SU-DHL-6 (cell line): Measurements from ENCODE around the gene COL23A1.

Experiments
- H2AFZ ChIP-seq: fragments of 200-600 bp; sonication (generic); 2 replicates; pipeline ENCODE4 v1.6.1; 2014; ENCODE audit warnings: low read depth, mild to moderate bottlenecking, moderate library complexity, mixed read lengths, antibody characterized with exemption, low read length; ENCODE audit not compliant: severe bottlenecking
- H3F3A ChIP-seq: fragments of 200-600 bp; shearing (Covaris generic); 2 replicates; pipeline ENCODE4 v1.6.0; 2016; ENCODE audit warnings: antibody characterized with exemption, mild to moderate bottlenecking; ENCODE audit not compliant: insufficient read depth
- H3K27ac ChIP-seq: fragments of 200-600 bp; sonication (generic); 2 replicates; pipeline ENCODE4 v1.5.1; 2016; ENCODE audit warnings: low read depth, mild to moderate bottlenecking, low read length, moderate library complexity, mixed read lengths
- H3K27me3 ChIP-seq: fragments of 200-600 bp; sonication (generic), shearing (Covaris generic); 2 replicates; pipeline ENCODE4 v1.6.0; 2014; ENCODE audit warnings: mild to moderate bottlenecking, low read length
- H3K36me3 ChIP-seq: fragments of 200-600 bp; sonication (generic); 2 replicates; pipeline ENCODE4 v1.6.1; 2014; ENCODE audit warnings: mild to moderate bottlenecking, low read length, mixed read lengths
- H3K4me2 ChIP-seq: fragments of 300-600, 200-600 bp; shearing (Covaris generic), sonication (generic); 2 replicates; pipeline ENCODE4 v1.6.0; 2014; ENCODE audit warnings: low read length, low read depth, mild to moderate bottlenecking; ENCODE audit not compliant: poor library complexity, severe bottlenecking
- H3K4me3 ChIP-seq: fragments of 200-600 bp; sonication (generic); 2 replicates; pipeline ENCODE4 v1.5.1; 2014; ENCODE audit warnings: antibody characterized with exemption, low read length, mild to moderate bottlenecking, mixed read lengths; ENCODE audit not compliant: insufficient read depth, poor library complexity, severe bottlenecking
- H3K79me2 ChIP-seq: fragments of 200-600 bp; sonication (generic); 2 replicates; pipeline ENCODE4 v1.6.1; 2014; ENCODE audit warnings: mild to moderate bottlenecking, low read length, moderate library complexity; ENCODE audit not compliant: insufficient read depth
- H3K9ac ChIP-seq: fragments of 200-600 bp; sonication (generic); 2 replicates; pipeline ENCODE4 v1.7.0; 2014; ENCODE audit warnings: mild to moderate bottlenecking, low read length
- H3K9me2 ChIP-seq: fragments of 200-600 bp; sonication (generic); replicated peaks from 2 replicates; pipeline ENCODE4 v1.6.1; 2014; ENCODE audit warnings: low read length; ENCODE audit not compliant: insufficient read depth
- H3K9me3 ChIP-seq: fragments of 200-600 bp; sonication (generic); 2 replicates; pipeline ENCODE4 v1.6.1; 2014; ENCODE audit warnings: low read length, mixed read lengths; ENCODE audit not compliant: insufficient read depth
- H4K20me1 ChIP-seq: fragments of 200-600 bp; sonication (generic); 2 replicates; pipeline ENCODE4 v1.6.1; 2014; ENCODE audit warnings: low read depth, mild to moderate bottlenecking, antibody characterized with exemption, low read length, moderate library complexity, mixed read lengths
- CTCF ChIP-seq: fragments of 200-600 bp; sonication (generic); IDR thresholded peaks from one replicate; pipeline ENCODE4 v1.5.1; 2017; ENCODE audit warnings: antibody characterized with exemption, mild to moderate bottlenecking, low read length, moderate library complexity; ENCODE audit not compliant: insufficient read depth, poor library complexity, severe bottlenecking
- EZH2phosphoT487 ChIP-seq: fragments of 200-600 bp; sonication (generic), shearing (Covaris generic); conservative IDR thresholded peaks from 2 replicates; pipeline ENCODE4 v1.6.1; 2018; ENCODE audit warnings: mild to moderate bottlenecking, antibody characterized with exemption, low read length, moderate library complexity, mixed read lengths

COL23A1 gene

GRCh38 chr5:178461004-178461730, 129.0 kb downstream of the COL23A1 start:
- Histone ChIP-seq H3K79me2 (no peaks in the 10 kb centered on the region), H2AFZ (no peak overlapping the region), H3K27me3 (no peaks in the 10 kb centered on the region), H3K4me3 (no peak overlapping the region), H3K9me2 (no peaks in the 10 kb centered on the region), H3K9ac (no peak overlapping the region), H3K4me2 (no peak overlapping the region), H3K9me3 (no peaks in the 10 kb centered on the region), H3F3A (no peaks in the 10 kb centered on the region), H3K36me3 (no peaks in the 10 kb centered on the region), H4K20me1 (no peaks in the 10 kb centered on the region), H3K27ac (no peak overlapping the region)
- no peak for TF ChIP-seq EZH2phosphoT487
- TF ChIP-seq CTCF = peak; percentile 78

- no peak overlapping the region for H3K9ac ChIP-seq
- no peaks in the 10 kb centered on the region for H3K9me2 ChIP-seq
- no peaks in the 10 kb centered on the region for H4K20me1 ChIP-seq
- H3K4me3 ChIP-seq = no peak overlapping the region
- no peaks in the 10 kb centered on the region for H3K79me2 ChIP-seq
- no peaks in the 10 kb centered on the region for H3K27me3 ChIP-seq
- no peak for TF ChIP-seq CTCF
- no peak for TF ChIP-seq EZH2phosphoT487
- H2AFZ ChIP-seq = no peak overlapping the region
- H3K4me2 ChIP-seq = no peak overlapping the region
- no peak overlapping the region for H3K27ac ChIP-seq
- H3F3A ChIP-seq = no peaks in the 10 kb centered on the region
- no peaks in the 10 kb centered on the region for H3K36me3 ChIP-seq
- H3K9me3 ChIP-seq = no peaks in the 10 kb centered on the region
Measured at GRCh38 chr5:178460598-178460997, 129.6 kb downstream of the COL23A1 start.

GRCh38 chr5:178460174-178460573, 130.0 kb downstream of the COL23A1 start:
- H3K9me2 ChIP-seq = no peaks in the 10 kb centered on the region
- no peak overlapping the region for H3K27ac ChIP-seq
- no peaks in the 10 kb centered on the region for H4K20me1 ChIP-seq
- no peaks in the 10 kb centered on the region for H3K36me3 ChIP-seq
- no peak overlapping the region for H3K9ac ChIP-seq
- no peaks in the 10 kb centered on the region for H3K79me2 ChIP-seq
- H3K4me3 ChIP-seq = no peak overlapping the region
- H3F3A ChIP-seq = no peaks in the 10 kb centered on the region
- TF ChIP-seq CTCF (no peak), EZH2phosphoT487 (no peak)
- H3K9me3 ChIP-seq = no peaks in the 10 kb centered on the region
- H3K4me2 ChIP-seq = no peak overlapping the region
- no peaks in the 10 kb centered on the region for H3K27me3 ChIP-seq
- H2AFZ ChIP-seq = no peak overlapping the region
